Lung (tissue), 12 donors: ENCODE data around the gene BTD. TPM values are rescaled to one million over a fixed set of nuclear protein-coding genes. Genes with fewer than 3 reads are reported as not detected.

ENCODE experiments used
- ATAC-seq: fragments of 200-7000 bp; cut with Tn5 transposase; one replicate; pipeline ENCODE4 v1.9.1; 2020; ENCODE audit warnings: moderate number of reproducible peaks; ENCODE audit not compliant: insufficient read depth, low FRiP score
- DNase-seq, 3 donors: peaks; one replicate each; pipeline ENCODE4 v3.0.0-alpha.2; 2013 to 2017
- H3K27ac ChIP-seq, 2 donors: one replicate each; pipeline ENCODE4 v1.5.1; 2013; ENCODE audit warnings: mild to moderate bottlenecking in 2 of 2, moderate library complexity in 2 of 2, control low read depth in 1 of 2, inconsistent platforms in 1 of 2, low read depth in 1 of 2, low read length in 1 of 2
- H3K27me3 ChIP-seq, 3 donors: one replicate each; pipeline ENCODE4 v1.5.1; 2013; ENCODE audit warnings: low read length in 2 of 3; ENCODE audit not compliant: control insufficient read depth in 3 of 3, insufficient read depth in 3 of 3
- H3K36me3 ChIP-seq, 4 donors: one replicate each; pipeline ENCODE4 v1.5.1; 2013; ENCODE audit warnings: low read length in 4 of 4, mild to moderate bottlenecking in 1 of 4, moderate library complexity in 1 of 4; ENCODE audit not compliant: control insufficient read depth in 4 of 4, insufficient read depth in 4 of 4
- H3K4me1 ChIP-seq, 5 donors: one replicate each; pipeline ENCODE4 v1.5.1; 2013; ENCODE audit warnings: low read length in 5 of 5, mild to moderate bottlenecking in 2 of 5, moderate library complexity in 1 of 5; ENCODE audit not compliant: control insufficient read depth in 5 of 5, insufficient read depth in 5 of 5
- H3K4me3 ChIP-seq: one replicate; pipeline ENCODE4 v1.5.1; 2013; ENCODE audit warnings: mild to moderate bottlenecking, control low read depth, moderate library complexity
- H3K9ac ChIP-seq, 2 donors: one replicate each; pipeline ENCODE4 v1.5.1; 2013; ENCODE audit warnings: low read length in 2 of 2, control low read depth in 1 of 2; ENCODE audit not compliant: insufficient read depth in 1 of 2
- H3K9me3 ChIP-seq, 4 donors: one replicate each; pipeline ENCODE4 v1.5.1; 2013; ENCODE audit warnings: low read length in 3 of 4, mild to moderate bottlenecking in 1 of 4, moderate library complexity in 1 of 4; ENCODE audit not compliant: control insufficient read depth in 4 of 4, insufficient read depth in 3 of 4
- WGBS, 2 donors: extraction: QIAGEN DNeasy Blood & Tissue Kit; methylation state at CpG; one replicate each; pipeline ENCODE4 v1.1.7; 2013; 5-methylcytosine and 5-hydroxymethylcytosine counted together
- polyA plus RNA-seq, 2 donors: library from polyadenylated mRNA; stranded (reverse); fragments of 200-250 nt; gene quantifications; one replicate each; pipeline ENCODE4 v1.2.1, GENCODE V29; 2013
- total RNA-seq, 2 donors: library from RNA; depleted of rRNA in 1 of 2; stranded (reverse); fragments of >200 nt in 1 of 2; gene quantifications; one replicate each; pipeline ENCODE4 v1.2.1, GENCODE V29; 2014 to 2021
- TF ChIP-seq, protein P1 (sequence below): IDR thresholded peaks from 2 replicates; pipeline ENCODE4 v1.5.1; 2012; ENCODE audit warnings: mild to moderate bottlenecking; ENCODE audit errors: control extremely low read depth, extremely low read depth
- donor health status: control.
- donor health status: control.
- donor health status: Bipolar disorder and iron deficiency.
- donor health status: healthy.
- donor health status: DM: yes; HTN: yes; CAD: no.

The BTD gene
- total and polyA plus RNA-seq, 4 donors = 14.9 to 35.5 (median 18.7) TPM

DNA sequence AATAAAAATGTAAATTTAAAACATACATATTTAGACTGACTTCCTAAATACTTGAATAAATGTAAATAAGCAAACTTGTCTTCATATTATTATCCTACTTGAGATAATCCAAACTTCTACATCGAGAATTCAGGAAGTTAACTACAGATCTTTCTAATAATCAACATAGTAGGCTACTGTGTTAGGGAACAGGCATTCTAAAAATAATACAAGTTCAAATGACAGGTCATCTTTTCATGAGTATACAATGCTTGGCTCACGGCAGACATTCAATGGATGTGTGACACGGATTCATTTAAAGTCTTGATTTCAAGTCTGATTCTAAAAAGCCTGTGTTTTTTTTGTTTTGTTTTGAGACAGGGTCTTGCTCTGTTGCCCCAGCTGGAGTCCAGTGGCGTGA is 88.7 kb downstream of the BTD start:
- ATAC-seq (no peak), DNase-seq (no peak)
- Histone ChIP-seq H3K27me3 (no peaks in the 10 kb centered on the region), H3K9ac (no peak overlapping the region), H3K27ac (no peak overlapping the region), H3K4me3 (no peak overlapping the region), H3K4me1 (no peaks in the 10 kb centered on the region), H3K36me3 (peaks cover 5 to 19% (median 14%) of the 10 kb centered on the region in 4 donors), H3K9me3 (no peaks in the 10 kb centered on the region)
- TF ChIP-seq, protein P1, sequence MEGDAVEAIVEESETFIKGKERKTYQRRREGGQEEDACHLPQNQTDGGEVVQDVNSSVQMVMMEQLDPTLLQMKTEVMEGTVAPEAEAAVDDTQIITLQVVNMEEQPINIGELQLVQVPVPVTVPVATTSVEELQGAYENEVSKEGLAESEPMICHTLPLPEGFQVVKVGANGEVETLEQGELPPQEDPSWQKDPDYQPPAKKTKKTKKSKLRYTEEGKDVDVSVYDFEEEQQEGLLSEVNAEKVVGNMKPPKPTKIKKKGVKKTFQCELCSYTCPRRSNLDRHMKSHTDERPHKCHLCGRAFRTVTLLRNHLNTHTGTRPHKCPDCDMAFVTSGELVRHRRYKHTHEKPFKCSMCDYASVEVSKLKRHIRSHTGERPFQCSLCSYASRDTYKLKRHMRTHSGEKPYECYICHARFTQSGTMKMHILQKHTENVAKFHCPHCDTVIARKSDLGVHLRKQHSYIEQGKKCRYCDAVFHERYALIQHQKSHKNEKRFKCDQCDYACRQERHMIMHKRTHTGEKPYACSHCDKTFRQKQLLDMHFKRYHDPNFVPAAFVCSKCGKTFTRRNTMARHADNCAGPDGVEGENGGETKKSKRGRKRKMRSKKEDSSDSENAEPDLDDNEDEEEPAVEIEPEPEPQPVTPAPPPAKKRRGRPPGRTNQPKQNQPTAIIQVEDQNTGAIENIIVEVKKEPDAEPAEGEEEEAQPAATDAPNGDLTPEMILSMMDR = no peak
- WGBS, 2 donors = 80 to 81% methylated on average over 4 of the region's 4 CpGs

DNA sequence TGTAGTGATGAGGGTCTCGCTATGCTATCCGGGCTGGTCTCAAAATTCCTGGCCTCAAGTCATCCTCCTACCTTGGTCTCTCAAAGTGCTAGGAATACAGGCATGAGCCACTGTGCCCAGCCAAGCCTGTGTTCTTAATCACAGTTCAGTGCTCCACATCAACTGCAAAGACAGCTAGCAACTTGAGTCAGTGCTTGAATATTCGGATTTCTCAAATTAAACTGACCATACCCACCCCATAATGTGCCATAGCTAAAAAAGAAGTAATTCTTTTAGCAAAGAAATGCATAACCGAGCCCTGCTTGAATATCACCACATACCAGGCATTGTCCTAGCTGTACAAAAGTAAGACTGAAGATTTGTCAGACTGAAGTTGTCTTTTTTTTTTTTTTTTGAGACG is 89.2 kb downstream of the BTD start:
- WGBS, 2 donors = 96 to 98% methylated on average over 5 of the region's 5 CpGs
- DNase-seq = no peak

DNA sequence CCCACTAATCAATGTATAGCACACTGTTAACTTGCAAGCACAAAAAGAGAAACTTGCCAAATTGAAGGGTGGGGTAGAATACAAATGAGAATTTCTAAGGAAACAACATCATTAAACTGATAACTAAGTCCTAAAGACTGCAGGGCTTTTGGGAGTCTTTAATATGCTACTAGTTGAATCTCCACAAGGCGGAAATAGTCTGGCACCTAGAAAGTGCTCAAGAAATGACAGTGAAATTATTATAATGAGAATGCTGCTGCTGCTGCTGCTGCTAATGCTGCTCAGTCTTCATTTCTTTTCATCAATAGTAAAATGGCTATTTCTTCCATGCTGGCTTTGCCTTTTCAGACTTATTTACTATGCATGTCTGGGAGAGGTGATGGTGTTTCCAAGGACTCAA is 91.8 kb downstream of the BTD start:
- no peaks in the 10 kb centered on the region for H3K4me1 ChIP-seq
- ATAC-seq (no peak), DNase-seq (no peak)
- no peaks in the 10 kb centered on the region for H3K9me3 ChIP-seq
- peaks cover 5 to 15% (median 12%) of the 10 kb centered on the region in 4 donors for H3K36me3 ChIP-seq
- H3K27ac ChIP-seq = no peak overlapping the region
- no peak overlapping the region for H3K9ac ChIP-seq
- TF ChIP-seq, protein P1 = no peak
- no peak overlapping the region for H3K4me3 ChIP-seq
- WGBS, 2 donors = 50 to 98% methylated on average over 1 of the region's 1 CpG
- no peaks in the 10 kb centered on the region for H3K27me3 ChIP-seq

More for the DNA sequence above, 89.2 kb downstream of the BTD start:
- H3K9me3 ChIP-seq = no peaks in the 10 kb centered on the region
- ATAC-seq = no peak
- TF ChIP-seq, protein P1 = no peak
- no peak overlapping the region for H3K27ac ChIP-seq
- no peaks in the 10 kb centered on the region for H3K27me3 ChIP-seq
- peaks cover 5 to 19% (median 14%) of the 10 kb centered on the region in 4 donors for H3K36me3 ChIP-seq
- no peak overlapping the region for H3K9ac ChIP-seq
- no peak overlapping the region for H3K4me3 ChIP-seq
- no peaks in the 10 kb centered on the region for H3K4me1 ChIP-seq

DNA sequence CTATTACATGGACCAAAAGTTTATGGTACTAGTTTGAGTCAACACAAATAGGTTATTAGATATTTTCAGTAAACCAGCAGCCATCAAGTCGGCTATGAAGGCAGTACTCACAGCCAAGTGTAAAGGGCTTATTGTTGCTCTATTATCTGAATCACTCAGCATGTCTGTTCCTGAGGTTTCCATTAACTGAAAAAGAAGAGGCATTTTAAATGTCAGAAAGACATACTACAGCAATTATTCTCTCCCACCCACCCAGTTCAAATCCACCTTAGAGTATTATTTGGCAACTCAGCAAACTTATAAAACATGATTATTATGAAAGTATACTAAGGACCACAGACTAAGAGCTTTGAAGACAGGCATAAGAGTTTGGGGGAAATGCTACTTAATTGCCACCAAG is 93.1 kb downstream of the BTD start:
- no peaks in the 10 kb centered on the region for H3K4me1 ChIP-seq
- 86 to 91% methylated on average over 1 of the region's 1 CpG for WGBS, 2 donors
- H3K36me3 ChIP-seq = peaks cover 0 to 8% (median 5%) of the 10 kb centered on the region in 4 donors
- DNase-seq (no peak), ATAC-seq (no peak)
- no peaks in the 10 kb centered on the region for H3K9me3 ChIP-seq
- no peak overlapping the region for H3K27ac ChIP-seq
- H3K27me3 ChIP-seq = no peaks in the 10 kb centered on the region
- no peak overlapping the region for H3K9ac ChIP-seq
- TF ChIP-seq, protein P1 = no peak
- H3K4me3 ChIP-seq = no peak overlapping the region
